GM12892 (cell line): ENCODE data around the gene DHX15.

ENCODE experiments used
- DNase-seq: peaks from one replicate; pipeline ENCODE4 v3.0.0; 2011; ENCODE audit not compliant: insufficient read length
- FAIRE-seq: peaks from 2 replicates; lab custom pipeline; 2011; peaks lifted over from hg19 to GRCh38; lab: Jason Lieb, UNC
- POLR2A ChIP-seq: IDR thresholded peaks from 2 replicates; pipeline ENCODE4 v1.6.1; 2011; ENCODE audit warnings: low read depth, low read length, control low read depth
- POLR2AphosphoS5 ChIP-seq: IDR thresholded peaks from 2 replicates; pipeline ENCODE4 v1.6.1; 2011; ENCODE audit warnings: low read depth, low read length, control low read depth
- TAF1 ChIP-seq: IDR thresholded peaks from 2 replicates; pipeline ENCODE4 v1.6.1; 2011; ENCODE audit warnings: low read depth, mild to moderate bottlenecking, control low read depth, low read length, borderline replicate concordance

DHX15 gene

GRCh38 chr4:24578364-24578763 is 6.0 kb downstream of the DHX15 start:
- FAIRE-seq (peak; percentile 38), DNase-seq (no peak)
- no peak for TF ChIP-seq TAF1
- TF ChIP-seq POLR2AphosphoS5, result 0 out of 2 replicates have a peak, but pooled peaks have one; percentile 42
- no peak for TF ChIP-seq POLR2A

- TF ChIP-seq POLR2AphosphoS5, result no peak
- no peak for TF ChIP-seq TAF1
- TF ChIP-seq POLR2A, result no peak
- DNase-seq (no peak), FAIRE-seq (no peak)
Measured at GRCh38 chr4:24576276-24576675, 8.1 kb downstream of the DHX15 start.

- FAIRE-seq (no peak), DNase-seq (no peak)
- TF ChIP-seq POLR2AphosphoS5 (no peak), POLR2A (no peak), TAF1 (no peak)
Measured at GRCh38 chr4:24574236-24574635, 10.1 kb downstream of the DHX15 start.

- FAIRE-seq (peak; percentile 21), DNase-seq (no peak)
- TF ChIP-seq TAF1, result no peak
- peak; percentile 31; the same call in 1 of the 2 replicates for TF ChIP-seq POLR2A
- peak; percentile 61; the same call in 1 of the 2 replicates for TF ChIP-seq POLR2AphosphoS5
Measured at GRCh38 chr4:24573582-24573981, 10.8 kb downstream of the DHX15 start.

- FAIRE-seq (no peak), DNase-seq (no peak)
Measured at GRCh38 chr4:24570574-24571236, 13.6 kb downstream of the DHX15 start.

GRCh38 chr4:24570172-24570571 is 14.2 kb downstream of the DHX15 start:
- FAIRE-seq (no peak), DNase-seq (no peak)
- TF ChIP-seq POLR2AphosphoS5, result no peak
- no peak for TF ChIP-seq TAF1
- TF ChIP-seq POLR2A, result no peak

More at GRCh38 chr4:24570574-24571236, 13.6 kb downstream of the DHX15 start:
- no peak for TF ChIP-seq POLR2A
- TF ChIP-seq TAF1, result no peak
- no peak for TF ChIP-seq POLR2AphosphoS5

GRCh38 chr4:24569662-24570061 is 14.7 kb downstream of the DHX15 start:
- FAIRE-seq, result no peak

GRCh38 chr4:24568425-24568824 is 15.9 kb downstream of the DHX15 start:
- FAIRE-seq (no peak), DNase-seq (no peak)
- TF ChIP-seq TAF1 (no peak), POLR2A (no peak), POLR2AphosphoS5 (no peak)

More at GRCh38 chr4:24569662-24570061, 14.7 kb downstream of the DHX15 start:
- TF ChIP-seq TAF1, result no peak
- TF ChIP-seq POLR2A, result no peak
- no peak for TF ChIP-seq POLR2AphosphoS5
- no peak for DNase-seq

GRCh38 chr4:24565054-24565453 is 19.3 kb downstream of the DHX15 start:
- no peak for FAIRE-seq
- no peak for DNase-seq
- TF ChIP-seq TAF1 (no peak), POLR2A (no peak), POLR2AphosphoS5 (no peak)

GRCh38 chr4:24564488-24564887 is 19.9 kb downstream of the DHX15 start:
- TF ChIP-seq TAF1 (no peak), POLR2AphosphoS5 (no peak)
- DNase-seq, result no peak
- FAIRE-seq, result peak; percentile 44

- no peak for TF ChIP-seq POLR2A
- no peak for TF ChIP-seq TAF1
- TF ChIP-seq POLR2AphosphoS5, result no peak
- DNase-seq, result no peak
- FAIRE-seq, result no peak
Measured at GRCh38 chr4:24561438-24562139, 22.8 kb downstream of the DHX15 start.

GRCh38 chr4:24560868-24561368 is 23.4 kb downstream of the DHX15 start:
- no peak for DNase-seq
- no peak for TF ChIP-seq POLR2A
- TF ChIP-seq TAF1, result no peak
- no peak for TF ChIP-seq POLR2AphosphoS5
- no peak for FAIRE-seq

GRCh38 chr4:24559889-24560288 is 24.5 kb downstream of the DHX15 start:
- DNase-seq (no peak), FAIRE-seq (no peak)
- no peak for TF ChIP-seq TAF1
- no peak for TF ChIP-seq POLR2AphosphoS5
